Aorta (tissue), 5 donors: ENCODE results near the gene SLC9A7. TPM values are rescaled to one million over a fixed set of nuclear protein-coding genes. Genes with fewer than 3 reads are reported as not detected.
A peak's percentile ranks its signal among the peaks of the same experiment; 100 is the strongest.

Experiments
- ATAC-seq: fragments of 200-7000 bp; cut with Tn5 transposase; one replicate; pipeline ENCODE4 v1.9.1; 2022; ENCODE audit warnings: moderate library complexity; ENCODE audit not compliant: low FRiP score
- DNase-seq, 2 donors: peaks; one replicate each; pipeline ENCODE4 v3.0.0-alpha.2; 2020
- H3K27ac ChIP-seq, 2 donors: one replicate each; pipeline ENCODE4 v1.5.1; 2013; ENCODE audit warnings: low read length in 2 of 2, mild to moderate bottlenecking in 2 of 2, moderate library complexity in 2 of 2, control low read depth in 1 of 2, inconsistent platforms in 1 of 2, low read depth in 1 of 2
- H3K27me3 ChIP-seq, 2 donors: one replicate each; pipeline ENCODE4 v1.6.1; 2013; ENCODE audit warnings: control low read depth in 1 of 2, low read length in 1 of 2, mild to moderate bottlenecking in 1 of 2, moderate library complexity in 1 of 2; ENCODE audit not compliant: insufficient read depth in 2 of 2, control insufficient read depth in 1 of 2
- H3K36me3 ChIP-seq, 2 donors: one replicate each; pipeline ENCODE4 v1.6.1; 2013; ENCODE audit warnings: control low read depth in 1 of 2, low read length in 1 of 2, mild to moderate bottlenecking in 1 of 2; ENCODE audit not compliant: insufficient read depth in 2 of 2, control insufficient read depth in 1 of 2
- H3K4me1 ChIP-seq, 2 donors: one replicate each; pipeline ENCODE4 v1.6.1; 2013; ENCODE audit warnings: low read length in 2 of 2, control low read depth in 1 of 2, mild to moderate bottlenecking in 1 of 2, moderate library complexity in 1 of 2; ENCODE audit not compliant: insufficient read depth in 2 of 2, control insufficient read depth in 1 of 2
- H3K4me3 ChIP-seq, 2 donors: one replicate each; pipeline ENCODE4 v1.5.1; 2013; ENCODE audit warnings: low read length in 2 of 2, control low read depth in 1 of 2, mild to moderate bottlenecking in 1 of 2
- H3K9me3 ChIP-seq: one replicate; pipeline ENCODE4 v1.6.1; 2013; ENCODE audit warnings: mild to moderate bottlenecking, low read length; ENCODE audit not compliant: control insufficient read depth
- WGBS, 2 donors: extraction: QIAGEN DNeasy Blood & Tissue Kit; methylation state at CpG; one replicate each; pipeline ENCODE4 v1.1.7; 2013; 5-methylcytosine and 5-hydroxymethylcytosine counted together
- intact Hi-C, 2 donors: fragments of 100-400 bp; cut with DNase I; formaldehyde crosslinking; loops; one replicate each; pipeline versions ENCODE4 v1.14.2 to v1.15.0; 2022
- polyA plus RNA-seq, 2 donors: library from polyadenylated mRNA; stranded (reverse); fragments of 200-250 nt; gene quantifications; one replicate each; pipeline ENCODE4 v1.2.3, GENCODE V29; 2013
- total RNA-seq, 2 donors: library from RNA; stranded (reverse); fragmentation: NEBNext Ultra II Directional; extraction: Animal tissue kit (Norgen Biotek cat#: 25700); gene quantifications; one replicate each; pipeline ENCODE4 v1.2.1, GENCODE V29; 2021
- donor health status: healthy with polysubstance abuse.
- donor health status: Bipolar disorder and iron deficiency.
- donor health status: DM: no; HTN: no; CAD: no.
- donor health status: DM: no; HTN: no; CAD: no.
- donor health status: DM: yes; HTN: yes; CAD: no.

The SLC9A7 gene
- total and polyA plus RNA-seq, 4 donors = 0.33 to 3.0 (median 1.4) TPM

DNA sequence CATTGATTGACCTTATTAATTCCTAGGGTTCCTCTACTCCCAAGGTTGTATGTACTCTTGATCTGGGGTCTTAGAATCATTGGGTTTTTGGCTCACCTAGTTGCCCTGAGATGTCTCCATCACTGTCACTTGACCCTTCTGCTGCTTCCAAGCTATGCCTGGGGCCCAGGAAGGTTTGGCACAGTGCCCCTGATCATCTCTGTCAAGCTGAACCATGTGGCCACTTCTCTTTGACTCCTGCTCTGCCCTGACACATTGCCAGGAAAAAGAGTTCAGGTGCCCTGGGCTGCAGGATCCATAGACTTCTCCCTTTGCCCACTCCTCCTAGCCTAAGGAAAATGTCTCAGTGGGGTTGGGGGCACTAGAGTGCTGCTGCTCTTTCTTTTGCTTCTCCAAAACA lies 189.3 kb downstream of the SLC9A7 start:
- Histone ChIP-seq H3K4me1 (no peaks in the 10 kb centered on the region), H3K27ac (no peak overlapping the region), H3K9me3 (no peaks in the 10 kb centered on the region), H3K27me3 (no peaks in the 10 kb centered on the region), H3K36me3 (no peaks in the 10 kb centered on the region), H3K4me3 (no peak overlapping the region)
- intact Hi-C loops = loop anchor here (5.0 to 10.0 kb wide), 3 partner anchors 65 to 115 kb away; no protein-coding TSS in a partner anchor
- ATAC-seq (no peak), DNase-seq (no peak)

DNA sequence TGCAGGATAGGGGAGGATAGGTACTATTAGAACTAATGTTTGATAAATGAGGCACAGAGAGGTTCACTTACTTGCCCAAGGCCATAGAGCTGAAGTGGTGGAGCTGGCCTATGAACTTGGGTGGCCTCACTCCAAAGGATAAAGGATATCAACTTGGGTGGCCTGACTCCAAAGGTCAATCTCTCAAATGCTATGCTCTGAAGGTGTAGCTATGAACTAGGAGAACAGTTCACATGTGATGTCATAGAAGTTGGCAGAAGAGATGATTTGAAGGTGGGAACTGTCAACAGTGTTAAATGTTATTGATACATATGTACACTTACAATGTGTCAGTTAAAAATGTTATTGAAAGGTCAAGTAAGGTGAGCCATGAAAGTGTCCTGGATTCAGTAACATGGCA lies 191.5 kb downstream of the SLC9A7 start:
- ATAC-seq (no peak), DNase-seq (no peak)
- Histone ChIP-seq H3K36me3 (no peaks in the 10 kb centered on the region), H3K4me1 (no peaks in the 10 kb centered on the region), H3K27me3 (no peaks in the 10 kb centered on the region), H3K9me3 (no peaks in the 10 kb centered on the region), H3K27ac (no peak overlapping the region), H3K4me3 (no peak overlapping the region)
- intact Hi-C loops = no loop called here

DNA sequence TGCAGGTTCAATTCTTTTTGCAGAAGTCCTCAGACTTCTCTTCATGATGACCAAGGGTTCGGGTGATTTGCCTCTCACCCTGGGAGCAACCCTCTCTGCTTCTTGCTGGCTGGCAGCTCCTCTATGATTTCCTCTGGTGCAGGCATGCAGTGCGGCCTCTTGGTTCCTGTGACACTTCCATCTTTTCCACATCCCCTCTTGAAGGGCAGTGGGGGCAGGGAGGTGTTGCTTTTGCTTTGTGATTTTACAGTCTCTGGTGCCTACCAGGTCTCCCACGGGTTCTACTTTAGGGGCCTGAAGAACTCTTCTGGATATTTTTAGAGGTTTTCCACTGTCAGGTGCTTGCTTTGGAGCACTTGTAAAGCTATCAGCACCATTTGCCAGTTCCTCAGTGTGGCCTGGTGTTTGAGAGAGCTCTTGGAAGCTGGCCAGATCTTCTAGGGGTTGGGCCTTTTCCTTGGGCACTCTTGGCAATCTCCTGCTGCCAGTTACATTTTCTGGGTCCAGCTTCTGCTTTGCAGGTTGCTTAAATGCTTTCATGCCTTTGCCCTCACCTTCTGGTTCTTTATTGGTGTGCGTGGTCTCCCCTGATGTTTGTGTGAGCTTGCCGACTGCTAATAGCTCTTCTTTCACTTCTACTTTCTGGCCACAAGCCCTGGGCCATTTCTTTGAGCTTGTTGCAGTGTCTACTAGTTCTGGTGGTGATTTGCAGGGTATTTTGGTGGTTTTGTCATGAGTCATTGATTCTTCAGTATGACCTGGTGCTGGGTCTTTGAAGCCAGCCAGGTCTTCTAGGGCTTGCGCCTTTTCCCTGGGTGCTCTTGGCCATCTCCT lies 196.9 kb downstream of the SLC9A7 start:
- 40 to 58% methylated on average over 6 of the region's 6 CpGs for WGBS, 2 donors
- Histone ChIP-seq H3K27ac (peak overlapping the region in 1 of 2 donors; percentile 63), H3K4me1 (no peaks in the 10 kb centered on the region), H3K4me3 (no peak overlapping the region), H3K9me3 (no peaks in the 10 kb centered on the region), H3K27me3 (no peaks in the 10 kb centered on the region), H3K36me3 (no peaks in the 10 kb centered on the region)
- no peak for ATAC-seq
- intact Hi-C loops = no loop called here
- no peak for DNase-seq

DNA sequence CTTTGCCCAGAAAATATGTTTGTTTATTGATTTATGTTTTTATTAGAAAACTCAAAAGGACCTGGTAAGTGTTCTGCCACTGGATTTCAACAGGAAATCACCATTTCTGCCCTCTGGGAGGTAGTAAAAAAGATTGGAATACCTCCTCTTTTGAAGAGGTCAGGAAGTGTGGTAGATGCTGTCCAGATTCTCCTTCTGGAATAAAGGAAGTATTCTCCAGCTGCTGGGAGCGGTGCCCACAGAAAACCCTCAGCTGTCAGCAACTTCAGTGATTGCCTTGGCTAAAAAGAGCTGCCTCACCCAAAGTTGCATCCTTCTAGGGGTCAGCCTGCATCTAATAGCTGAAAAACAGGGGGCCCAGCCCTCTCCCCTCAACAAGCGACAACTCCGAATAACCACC lies 199.9 kb downstream of the SLC9A7 start:
- no peak for ATAC-seq
- H3K36me3 ChIP-seq = no peaks in the 10 kb centered on the region
- WGBS, 2 donors = 91 to 97% methylated on average over 3 of the region's 3 CpGs
- no peak overlapping the region for H3K27ac ChIP-seq
- DNase-seq = no peak
- H3K9me3 ChIP-seq = no peaks in the 10 kb centered on the region
- intact Hi-C loops = no loop called here
- H3K4me1 ChIP-seq = no peaks in the 10 kb centered on the region
- no peaks in the 10 kb centered on the region for H3K27me3 ChIP-seq
- H3K4me3 ChIP-seq = no peak overlapping the region

DNA sequence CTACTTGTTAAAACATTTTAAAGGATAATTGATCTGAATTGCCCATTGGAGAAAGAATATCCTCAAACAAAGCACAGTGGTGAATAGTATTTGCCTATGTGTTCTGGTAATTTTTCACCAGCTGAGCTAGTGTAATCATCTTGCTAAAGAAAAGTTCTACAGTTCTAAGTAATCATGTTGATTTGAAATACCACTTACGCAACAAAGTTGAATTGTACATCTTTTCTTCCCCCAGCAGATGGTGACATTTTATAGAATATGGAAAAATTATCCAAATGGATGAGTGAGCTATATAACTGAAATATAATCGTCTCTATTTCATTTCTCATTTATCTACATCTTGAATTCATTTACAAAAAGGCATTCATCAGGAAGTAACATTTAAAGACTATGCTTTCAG lies 204.0 kb downstream of the SLC9A7 start:
- intact Hi-C loops = no loop called here
- 14 to 27% methylated on average over 2 of the region's 2 CpGs for WGBS, 2 donors

DNA sequence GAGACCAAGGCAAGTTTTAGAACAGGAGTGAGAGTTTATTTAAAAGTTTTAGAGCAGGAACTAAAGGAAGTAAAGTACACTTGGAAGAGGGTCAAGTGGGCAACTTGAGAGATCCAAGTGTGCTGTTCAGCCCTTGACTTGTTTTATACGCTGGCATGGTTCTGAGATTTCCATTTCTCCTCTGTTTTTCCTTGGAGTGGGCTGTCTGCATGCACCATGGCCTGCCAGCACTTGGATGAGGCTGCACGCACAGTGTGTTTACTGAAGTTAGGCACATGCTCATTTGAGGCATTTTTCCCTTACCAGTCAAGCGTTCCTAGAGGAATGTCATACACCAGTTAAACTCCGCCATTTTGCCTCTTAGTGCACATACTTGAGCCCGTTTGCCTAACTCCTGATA lies 205.0 kb downstream of the SLC9A7 start:
- WGBS, 2 donors = 56 to 70% methylated on average over 5 of the region's 5 CpGs
- no peak for ATAC-seq

More for the DNA sequence above, 204.0 kb downstream of the SLC9A7 start:
- ATAC-seq = no peak
- DNase-seq = no peak
- no peaks in the 10 kb centered on the region for H3K27me3 ChIP-seq
- H3K4me1 ChIP-seq = no peaks in the 10 kb centered on the region
- no peak overlapping the region for H3K4me3 ChIP-seq
- H3K27ac ChIP-seq = no peak overlapping the region
- no peaks in the 10 kb centered on the region for H3K9me3 ChIP-seq
- no peaks in the 10 kb centered on the region for H3K36me3 ChIP-seq

DNA sequence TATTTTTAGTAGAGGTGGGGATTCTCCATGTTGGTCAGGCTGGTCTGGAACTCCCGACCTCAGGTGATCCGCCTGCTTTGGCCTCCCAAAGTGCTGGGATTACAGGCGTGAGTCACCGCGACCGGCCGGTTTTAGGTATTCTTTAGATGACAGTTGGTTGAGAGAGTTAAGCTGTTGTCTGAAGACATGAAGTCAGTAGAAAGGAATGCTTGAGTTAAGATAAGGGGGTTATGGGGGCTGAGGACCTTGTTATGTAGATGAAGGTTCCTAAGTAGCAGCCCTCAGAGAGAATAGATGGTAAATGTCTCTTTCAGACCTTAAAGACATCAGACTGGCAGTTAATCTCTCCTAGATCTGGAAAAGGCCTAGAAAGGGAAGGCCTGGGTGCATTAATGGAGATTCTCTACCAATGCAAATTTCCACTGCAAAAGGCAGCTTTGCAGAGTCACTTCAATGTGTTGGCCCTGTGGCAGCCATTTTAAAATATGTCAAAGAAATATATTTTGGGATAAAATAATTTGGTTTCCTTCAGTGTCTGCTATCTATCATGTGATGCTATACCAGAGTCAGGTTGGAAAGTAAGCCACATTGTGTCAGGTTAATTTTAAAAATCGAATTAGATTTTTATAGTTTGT lies 207.3 kb downstream of the SLC9A7 start:
- H3K4me3 ChIP-seq = no peak overlapping the region
- no peaks in the 10 kb centered on the region for H3K27me3 ChIP-seq
- H3K27ac ChIP-seq = no peak overlapping the region
- H3K4me1 ChIP-seq = no peaks in the 10 kb centered on the region
- intact Hi-C loops = no loop called here
- WGBS, 2 donors = 51 to 55% methylated on average over 8 of the region's 8 CpGs
- ATAC-seq = no peak
- H3K36me3 ChIP-seq = no peaks in the 10 kb centered on the region
- no peaks in the 10 kb centered on the region for H3K9me3 ChIP-seq
- DNase-seq = no peak

More for the DNA sequence above, 205.0 kb downstream of the SLC9A7 start:
- Histone ChIP-seq H3K4me3 (no peak overlapping the region), H3K36me3 (no peaks in the 10 kb centered on the region), H3K4me1 (no peaks in the 10 kb centered on the region), H3K9me3 (no peaks in the 10 kb centered on the region), H3K27me3 (no peaks in the 10 kb centered on the region), H3K27ac (no peak overlapping the region)
- intact Hi-C loops = no loop called here
- no peak for DNase-seq

DNA sequence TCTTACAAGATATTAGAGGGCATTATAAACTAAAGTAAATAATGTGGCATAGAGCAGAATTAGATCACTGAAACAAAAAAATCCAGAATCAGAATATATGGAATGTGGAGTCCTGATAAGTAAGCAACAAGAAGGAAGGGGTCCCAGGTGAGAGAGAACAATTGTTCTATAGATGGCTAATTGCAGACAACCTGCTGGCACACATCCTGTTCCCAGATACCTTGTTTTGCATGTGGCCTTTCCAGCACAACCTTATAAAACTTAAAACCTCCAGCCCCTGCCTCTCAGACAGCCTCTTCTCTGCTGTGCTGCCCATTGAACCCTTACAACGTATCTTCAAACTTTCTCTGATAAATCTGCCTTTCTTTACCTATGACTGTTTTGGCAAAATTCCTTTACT lies 209.0 kb downstream of the SLC9A7 start:
- ATAC-seq (no peak), DNase-seq (no peak)
- no peak overlapping the region for H3K27ac ChIP-seq
- 73 to 85% methylated on average over 1 of the region's 1 CpG for WGBS, 2 donors
- no peaks in the 10 kb centered on the region for H3K27me3 ChIP-seq
- no peaks in the 10 kb centered on the region for H3K4me1 ChIP-seq
- no peaks in the 10 kb centered on the region for H3K36me3 ChIP-seq
- no peak overlapping the region for H3K4me3 ChIP-seq
- intact Hi-C loops = loop anchor here in 1 of 2 donors (5.0 kb wide), 1 partner anchor 92 kb away; no protein-coding TSS in a partner anchor
- H3K9me3 ChIP-seq = no peaks in the 10 kb centered on the region
